ENCODE results near the gene SEC14L2. TPM values are rescaled to one million over a fixed set of nuclear protein-coding genes. Genes with fewer than 3 reads are reported as not detected.

SEC14L2 gene
- total RNA-seq, 1 experiment from 2014 or later, result 8.2 TPM

GRCh38 chr22:30455075-30455840 lies 58.4 kb downstream of the SEC14L2 start:
- Histone ChIP-seq H3K56ac (ENCODE audit: insufficient read length, low read depth, low read length) (no peak overlapping the region), H3K27ac (ENCODE audit: insufficient read length, low read depth, low read length) (no peak overlapping the region), H3T11ph (ENCODE audit: low read length) (no peak overlapping the region), H2BK5ac (ENCODE audit: insufficient read length, low read length) (no peak overlapping the region), H3K14ac (ENCODE audit: insufficient read depth, low read length) (no peak overlapping the region), H3K9me3 (ENCODE audit: control insufficient read depth, low read depth, low read length) (no peaks in the 10 kb centered on the region), H3K27me3 (ENCODE audit: insufficient read depth, low read length) (no peaks in the 10 kb centered on the region), H3K23me2 (ENCODE audit: insufficient read length, low read depth, low read length, poor library complexity, severe bottlenecking) (no peaks in the 10 kb centered on the region), H3K79me1 (ENCODE audit: insufficient read depth, low read depth, low read length, poor library complexity, severe bottlenecking) (no peaks in the 10 kb centered on the region), H4K20me1 (ENCODE audit: control insufficient read depth, insufficient read depth, insufficient read length) (no peaks in the 10 kb centered on the region), H3K79me2 (ENCODE audit: insufficient read depth, low read length) (no peaks in the 10 kb centered on the region), H2BK15ac (ENCODE audit: low read depth, low read length) (no peak overlapping the region), H2BK20ac (ENCODE audit: low read depth, low read length, poor library complexity, severe bottlenecking) (no peak overlapping the region), H2BK12ac (ENCODE audit: insufficient read length, low read depth, low read length) (no peak overlapping the region), H3K4me2 (ENCODE audit: insufficient read depth, insufficient read length, low read length) (no peak overlapping the region), H3K18ac (ENCODE audit: insufficient read length, low read depth, low read length) (no peak overlapping the region), H4K91ac (ENCODE audit: insufficient read length, low read depth, low read length) (no peak overlapping the region), H4K5ac (ENCODE audit: insufficient read length, low read depth, low read length) (no peak overlapping the region), H3K4me1 (ENCODE audit: insufficient read depth, low read length) (no peaks in the 10 kb centered on the region), H2AK5ac (ENCODE audit: insufficient read length, low read length) (no peak overlapping the region), H4K8ac (replicated peaks; ENCODE audit: insufficient read length, low read depth, low read length) (no peak overlapping the region), H2BK120ac (ENCODE audit: low read depth, low read length, poor library complexity, severe bottlenecking) (no peak overlapping the region), H3K4ac (ENCODE audit: low read depth, low read length) (no peak overlapping the region), H2AFZ (ENCODE audit: low read length) (no peak overlapping the region), H3K9ac (ENCODE audit: extremely low read depth, insufficient read length, low read length) (no peak overlapping the region), H3K23ac (ENCODE audit: insufficient read length, low read depth, low read length) (no peak overlapping the region)
- Mint-ChIP-seq H3K27ac (no peak overlapping the region), H3K4me1 (no peaks in the 10 kb centered on the region), H3K36me3 (ENCODE audit: insufficient read depth in 1 of 3, low read depth in 3 of 3) (no peaks in the 10 kb centered on the region), H3K9me3 (no peaks in the 10 kb centered on the region), H3K27me3 (ENCODE audit: low read depth) (peaks cover 10% of the 10 kb centered on the region), H3K4me3 (no peak overlapping the region)
- DNase-seq, result no peak
- no CpG with 5 or more reads among the region's 8 CpGs for WGBS (ENCODE audit: extremely low coverage, insufficient read length, low lambda C conversion rate)
- no peak for TF ChIP-seq CTCF (conservative IDR thresholded peaks at IDR 0.05)
